Stimulated activated CD4-positive, alpha-beta T cell treated with anti-CD3 and anti-CD28 coated beads, Interleukin-2, amount 100 ng/mL, for 4 hours (primary cell): ENCODE data around the gene ADAMTS7.
"Not testable (repeated sequence)": the region's sequence is repeated elsewhere in the genome, so short reads cannot be mapped to it uniquely, and the experiment has no call there.

Source experiments
- DNase-seq: peaks from one replicate; pipeline ENCODE4 v3.0.0-alpha.2; 2020; ENCODE audit warnings: low read depth

ADAMTS7 gene

DNA sequence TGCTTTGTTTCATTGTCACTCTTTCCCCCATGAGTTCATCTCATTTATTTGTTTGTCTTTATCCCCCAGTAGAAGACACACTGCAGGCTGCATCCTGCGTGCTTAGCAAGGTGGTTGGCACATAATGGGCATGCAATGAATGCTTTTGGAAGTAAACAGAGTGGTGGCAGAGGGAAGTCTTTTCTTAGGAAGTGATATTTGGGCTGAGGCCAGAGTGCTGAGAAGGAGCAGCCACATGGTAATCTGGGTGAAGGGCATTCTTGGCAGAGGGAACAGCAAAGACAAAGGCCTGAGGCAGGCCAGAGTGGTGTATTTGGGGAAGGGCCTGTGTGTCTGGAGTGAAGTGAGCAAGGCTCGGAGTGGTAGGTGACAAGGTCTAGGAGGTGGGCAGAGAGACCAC is 17.7 kb upstream of the ADAMTS7 start:
- DNase-seq = no peak

- no peak for DNase-seq
Observed at GRCh38 chr15:78822514-78822913, 11.2 kb upstream of the ADAMTS7 start.

- DNase-seq = no peak
Observed at GRCh38 chr15:78811825-78812183, 540 bp upstream of the ADAMTS7 start.

- no peak for DNase-seq
Observed at GRCh38 chr15:78810362-78811123, 721 bp downstream of the ADAMTS7 start.

DNA sequence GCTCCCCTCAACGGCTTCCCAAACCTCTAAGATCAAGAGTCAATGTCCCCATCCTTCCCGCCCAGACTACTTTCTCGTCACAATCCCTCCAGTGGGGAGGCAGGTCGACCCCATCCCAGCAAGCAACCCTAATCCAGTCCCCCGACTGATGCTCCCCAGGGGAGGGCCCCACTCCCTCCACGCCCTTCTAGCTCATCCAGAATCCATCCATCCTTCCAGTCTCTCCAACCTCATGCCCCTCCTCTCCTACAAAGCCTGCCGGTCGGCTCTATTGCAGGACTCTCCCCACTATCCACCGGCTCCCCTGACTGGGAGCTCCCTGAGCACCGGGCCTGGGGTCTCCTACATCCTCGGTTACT is 1.3 kb downstream of the ADAMTS7 start:
- no peak for DNase-seq

GRCh38 chr15:78808550-78808949 is 2.7 kb downstream of the ADAMTS7 start:
- DNase-seq = no peak

- DNase-seq = no peak
Observed at GRCh38 chr15:78807359-78807758, 3.9 kb downstream of the ADAMTS7 start.

DNA sequence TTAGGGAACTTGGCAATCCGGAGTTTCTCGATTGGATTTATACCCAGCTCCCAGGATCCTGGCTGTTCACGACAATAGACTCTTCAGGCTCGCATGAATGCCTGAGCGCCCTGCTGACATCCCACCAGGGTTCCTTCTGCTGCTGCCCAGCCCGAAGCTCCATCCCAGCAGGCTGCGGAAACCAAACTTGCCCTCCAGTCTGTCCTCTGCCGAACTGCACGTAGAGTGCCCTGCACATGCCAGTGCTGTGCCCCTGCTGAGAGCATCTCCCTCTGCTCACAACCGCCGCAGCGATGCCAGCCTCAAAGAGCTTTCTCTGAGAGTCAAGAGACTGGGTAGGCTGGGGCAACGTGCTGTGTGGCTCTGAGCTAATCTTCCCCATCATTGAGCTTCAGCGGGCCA is 6.9 kb downstream of the ADAMTS7 start:
- no peak for DNase-seq

GRCh38 chr15:78800806-78801205 is 10.5 kb downstream of the ADAMTS7 start:
- DNase-seq = no peak

DNA sequence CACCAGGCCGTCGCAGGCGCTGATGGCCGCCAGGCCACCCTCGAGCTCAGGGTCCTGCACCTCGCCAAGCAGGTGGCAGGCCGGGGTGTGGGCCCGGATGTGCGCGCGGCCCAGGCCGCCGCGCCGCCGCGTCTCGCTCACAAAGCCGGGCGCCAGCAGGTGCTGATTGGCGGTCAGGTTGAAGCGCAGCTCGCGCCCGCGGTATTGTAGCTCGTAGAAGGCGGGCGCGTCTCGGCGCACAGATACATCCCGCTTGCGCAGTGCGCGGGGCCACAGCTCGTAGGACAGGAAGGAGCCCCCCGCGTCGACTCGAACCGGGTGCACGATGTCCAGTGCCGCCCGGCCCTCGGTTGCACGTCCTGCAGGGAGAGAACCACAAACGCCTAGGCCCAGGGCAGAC is 11.1 kb downstream of the ADAMTS7 start:
- DNase-seq = no peak

- DNase-seq = not testable (repeated sequence)
Observed at GRCh38 chr15:78799102-78799501, 12.2 kb downstream of the ADAMTS7 start.

DNA sequence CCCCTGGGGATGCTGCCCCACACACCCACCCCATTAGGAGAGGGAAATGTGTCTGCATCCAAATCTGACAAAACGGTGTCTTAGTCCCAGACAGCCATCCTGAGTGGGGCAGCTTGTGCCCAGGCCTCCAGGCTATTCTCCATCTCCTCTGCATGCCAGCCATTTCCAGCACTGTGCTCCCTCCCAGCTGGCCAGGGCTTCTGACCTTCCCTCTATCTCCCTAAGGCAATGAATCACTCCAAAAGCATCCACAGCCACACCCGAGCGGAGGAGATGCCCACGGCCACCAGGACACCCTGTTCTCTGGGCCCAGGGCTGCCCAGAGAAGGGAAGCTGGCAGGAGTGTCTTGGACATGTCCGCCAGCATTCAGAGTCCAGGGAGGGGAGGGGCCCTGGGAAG is 12.9 kb downstream of the ADAMTS7 start:
- DNase-seq = not testable (repeated sequence)

DNA sequence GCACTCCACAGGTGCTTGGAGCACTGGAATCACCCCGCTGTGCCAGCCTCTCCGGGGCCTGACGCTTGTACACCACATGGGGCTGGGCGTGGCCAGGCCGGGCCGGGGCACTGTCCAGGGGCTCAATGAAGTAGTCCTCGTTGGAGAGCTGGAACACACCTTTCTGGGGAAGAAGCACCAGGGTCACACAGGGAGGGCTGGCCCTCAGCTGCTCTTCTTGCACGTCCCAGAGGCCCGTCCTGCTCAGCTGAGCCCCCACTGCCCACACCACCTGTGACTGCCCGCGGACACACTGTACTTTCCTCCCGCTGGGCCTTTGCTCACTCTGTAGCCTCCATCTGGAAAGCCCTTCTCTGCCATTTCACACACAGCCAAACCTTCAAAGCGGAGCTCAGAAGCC is 13.3 kb downstream of the ADAMTS7 start:
- DNase-seq = no peak

DNA sequence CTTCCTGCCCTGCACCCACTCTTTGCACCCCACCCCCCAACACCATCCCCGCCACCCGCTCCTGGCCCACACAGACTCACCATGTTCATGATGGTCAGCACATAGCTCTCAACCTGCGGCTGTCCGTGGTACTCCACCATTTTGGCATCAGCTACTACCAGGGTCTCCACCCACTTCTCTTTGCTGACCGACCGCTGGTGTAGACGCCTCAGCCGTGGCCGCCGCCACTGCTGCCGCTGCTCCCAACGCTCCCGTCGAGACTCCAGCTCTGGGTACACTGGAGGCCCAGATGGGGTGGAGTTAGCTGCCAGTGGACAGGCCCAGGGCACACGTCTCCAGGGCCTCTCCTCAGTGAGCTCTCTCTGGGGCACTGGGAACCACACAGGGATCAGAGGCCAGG is 14.8 kb downstream of the ADAMTS7 start:
- no peak for DNase-seq

- DNase-seq = no peak
Observed at GRCh38 chr15:78795043-78795442, 16.2 kb downstream of the ADAMTS7 start.

GRCh38 chr15:78794446-78794845 is 16.8 kb downstream of the ADAMTS7 start:
- not testable (repeated sequence) for DNase-seq

GRCh38 chr15:78791357-78791756 is 19.9 kb downstream of the ADAMTS7 start:
- DNase-seq = no peak

- no peak for DNase-seq
Observed at GRCh38 chr15:78790027-78790426, 21.2 kb downstream of the ADAMTS7 start.

- no peak for DNase-seq
Observed at GRCh38 chr15:78789615-78790014, 21.6 kb downstream of the ADAMTS7 start.

GRCh38 chr15:78788016-78788660 is 23.1 kb downstream of the ADAMTS7 start:
- no peak for DNase-seq

DNA sequence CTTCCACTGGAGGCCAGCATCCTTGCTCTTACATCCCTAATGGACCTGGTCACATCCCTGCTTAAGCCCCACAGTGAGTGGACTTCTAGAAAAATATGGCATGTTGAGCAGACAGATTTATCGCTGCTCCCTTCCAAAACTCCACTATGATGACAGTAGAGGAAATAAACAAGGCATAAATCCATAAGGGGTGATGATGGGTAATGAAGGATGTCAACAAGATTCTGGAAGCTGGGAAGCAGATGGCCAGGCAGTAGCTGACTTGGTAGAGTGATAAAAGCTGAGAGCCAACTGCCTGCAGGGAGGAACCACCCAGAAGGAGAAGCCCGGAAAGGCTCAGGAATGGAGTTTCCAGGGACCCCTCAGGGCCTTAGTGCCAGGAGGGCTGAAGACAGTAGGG is 28.9 kb downstream of the ADAMTS7 start:
- DNase-seq = not testable (repeated sequence)

DNA sequence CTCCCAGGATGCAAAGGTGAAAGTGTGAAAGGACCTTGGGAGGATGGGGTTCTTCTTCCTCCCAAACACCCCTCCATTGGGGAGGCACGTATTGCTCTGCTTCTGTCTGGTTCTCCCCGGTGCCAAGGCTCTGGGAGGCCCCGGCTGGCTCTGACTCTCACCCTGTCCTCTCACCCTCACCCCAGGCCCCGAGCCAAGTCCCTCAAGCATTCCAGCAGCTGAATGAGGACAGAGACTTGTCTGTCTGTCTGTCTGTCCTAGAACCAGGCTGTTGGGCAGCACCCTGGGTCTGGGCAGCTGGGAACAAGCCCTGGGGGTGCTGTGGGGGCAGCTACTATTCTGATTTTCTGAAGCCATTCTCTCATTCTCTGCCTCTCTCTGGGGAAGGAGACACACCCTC is 29.9 kb downstream of the ADAMTS7 start:
- DNase-seq = not testable (repeated sequence)

DNA sequence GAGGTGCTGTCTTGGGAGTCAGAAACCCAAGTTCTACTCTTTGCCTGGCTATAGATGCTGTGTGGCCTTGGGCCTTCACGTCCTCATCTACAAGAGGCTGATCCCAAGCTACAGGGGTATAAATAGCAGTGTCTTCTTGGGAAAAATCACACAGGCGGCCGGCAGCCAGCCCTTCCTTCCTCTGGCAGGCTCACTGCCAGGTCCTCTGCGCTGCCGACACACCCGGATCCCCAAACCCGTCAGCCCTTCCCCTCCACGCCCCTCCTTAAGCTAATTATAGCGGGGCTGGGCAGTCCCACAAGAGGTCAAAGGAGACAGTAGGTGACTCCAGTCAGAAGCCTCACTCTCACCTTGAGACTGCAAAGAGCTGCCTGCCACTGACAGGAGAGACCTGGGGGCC is 31.3 kb downstream of the ADAMTS7 start:
- DNase-seq = not testable (repeated sequence)
